Muscle of arm (tissue), 14 donors: Measurements from ENCODE around the gene CARHSP1. TPM values are rescaled to one million over a fixed set of nuclear protein-coding genes. Genes with fewer than 3 reads are reported as not detected.
"Not testable (repeated sequence)": the region's sequence is repeated elsewhere in the genome, so short reads cannot be mapped to it uniquely, and the experiment has no call there.

ENCODE experiments used
- DNase-seq: peaks from one replicate; pipeline ENCODE4 v3.0.0-alpha.2; 2013
- long read RNA-seq, 11 donors: transcript quantifications; one replicate each; lab custom pipeline, GENCODE V29; 2026
- polyA plus RNA-seq, 12 donors: library from polyadenylated mRNA; unstranded; fragments of 120-200 nt; gene quantifications; one replicate each; pipeline ENCODE4 v1.2.1, GENCODE V29; 2013; ENCODE audit not compliant: insufficient read length in 12 of 12

The CARHSP1 gene
- 100 to 1,000 TPM in 6 of 12 donors, 10 to 100 TPM in 5, not detected in 1; 90.7 to 117 (median 102) TPM for polyA plus RNA-seq
- long read RNA-seq, donor 1, transcript CARHSP1-201 (4 exons, 746 nt) = major isoform, 51 of 84 reads
- long read RNA-seq, donor 1, partial matches to known transcripts = 29 of 84 reads
- long read RNA-seq, donor 1, other reads (novel, unspliced or antisense) = 0 of 84 reads
- long read RNA-seq, donor 2, transcript CARHSP1-201 (4 exons, 746 nt) = major isoform, 58 of 106 reads
- long read RNA-seq, donor 2, transcript CARHSP1-202 (4 exons, 3,026 nt) = minor isoform, 9 of 106 reads
- long read RNA-seq, donor 2, partial matches to known transcripts = 36 of 106 reads
- long read RNA-seq, donor 2, other reads (novel, unspliced or antisense) = 0 of 106 reads
- long read RNA-seq, donor 3, transcript CARHSP1-201 (4 exons, 746 nt) = major isoform, 36 of 95 reads
- long read RNA-seq, donor 3, partial matches to known transcripts = 54 of 95 reads
- long read RNA-seq, donor 3, other reads (novel, unspliced or antisense) = 0 of 95 reads
- long read RNA-seq, donor 4, transcript CARHSP1-201 (4 exons, 746 nt) = major isoform, 30 of 36 reads
- long read RNA-seq, donor 4, partial matches to known transcripts = 0 of 36 reads
- long read RNA-seq, donor 4, other reads (novel, unspliced or antisense) = 0 of 36 reads
- long read RNA-seq, donor 5, transcript CARHSP1-201 (4 exons, 746 nt) = major isoform, 90 of 124 reads
- long read RNA-seq, donor 5, transcript CARHSP1-202 (4 exons, 3,026 nt) = minor isoform, 12 of 124 reads
- long read RNA-seq, donor 5, partial matches to known transcripts = 18 of 124 reads
- long read RNA-seq, donor 5, other reads (novel, unspliced or antisense) = 0 of 124 reads
- long read RNA-seq, donor 6, transcript CARHSP1-201 (4 exons, 746 nt) = major isoform, 35 of 60 reads
- long read RNA-seq, donor 6, partial matches to known transcripts = 19 of 60 reads
- long read RNA-seq, donor 6, other reads (novel, unspliced or antisense) = 0 of 60 reads
- long read RNA-seq, donor 7, transcript CARHSP1-201 (4 exons, 746 nt) = major isoform, 27 of 58 reads
- long read RNA-seq, donor 7, partial matches to known transcripts = 23 of 58 reads
- long read RNA-seq, donor 7, other reads (novel, unspliced or antisense) = 0 of 58 reads
- long read RNA-seq, donor 8, transcript CARHSP1-202 (4 exons, 3,026 nt) = minor isoform, 9 of 100 reads
- long read RNA-seq, donor 8, transcript CARHSP1-201 (4 exons, 746 nt) = major isoform, 67 of 100 reads
- long read RNA-seq, donor 8, partial matches to known transcripts = 20 of 100 reads
- long read RNA-seq, donor 8, other reads (novel, unspliced or antisense) = 0 of 100 reads
- long read RNA-seq, donor 9, transcript CARHSP1-202 (4 exons, 3,026 nt) = minor isoform, 6 of 61 reads
- long read RNA-seq, donor 9, transcript CARHSP1-201 (4 exons, 746 nt) = major isoform, 35 of 61 reads
- long read RNA-seq, donor 9, partial matches to known transcripts = 16 of 61 reads
- long read RNA-seq, donor 9, other reads (novel, unspliced or antisense) = 0 of 61 reads
- long read RNA-seq, donor 10, transcript CARHSP1-201 (4 exons, 746 nt) = major isoform, 73 of 100 reads
- long read RNA-seq, donor 10, partial matches to known transcripts = 16 of 100 reads
- long read RNA-seq, donor 10, other reads (novel, unspliced or antisense) = 0 of 100 reads
- long read RNA-seq, donor 11, transcript CARHSP1-201 (4 exons, 746 nt) = major isoform, 72 of 106 reads
- long read RNA-seq, donor 11, transcript CARHSP1-202 (4 exons, 3,026 nt) = minor isoform, 5 of 106 reads
- long read RNA-seq, donor 11, partial matches to known transcripts = 26 of 106 reads
- long read RNA-seq, donor 11, other reads (novel, unspliced or antisense) = 0 of 106 reads

DNA sequence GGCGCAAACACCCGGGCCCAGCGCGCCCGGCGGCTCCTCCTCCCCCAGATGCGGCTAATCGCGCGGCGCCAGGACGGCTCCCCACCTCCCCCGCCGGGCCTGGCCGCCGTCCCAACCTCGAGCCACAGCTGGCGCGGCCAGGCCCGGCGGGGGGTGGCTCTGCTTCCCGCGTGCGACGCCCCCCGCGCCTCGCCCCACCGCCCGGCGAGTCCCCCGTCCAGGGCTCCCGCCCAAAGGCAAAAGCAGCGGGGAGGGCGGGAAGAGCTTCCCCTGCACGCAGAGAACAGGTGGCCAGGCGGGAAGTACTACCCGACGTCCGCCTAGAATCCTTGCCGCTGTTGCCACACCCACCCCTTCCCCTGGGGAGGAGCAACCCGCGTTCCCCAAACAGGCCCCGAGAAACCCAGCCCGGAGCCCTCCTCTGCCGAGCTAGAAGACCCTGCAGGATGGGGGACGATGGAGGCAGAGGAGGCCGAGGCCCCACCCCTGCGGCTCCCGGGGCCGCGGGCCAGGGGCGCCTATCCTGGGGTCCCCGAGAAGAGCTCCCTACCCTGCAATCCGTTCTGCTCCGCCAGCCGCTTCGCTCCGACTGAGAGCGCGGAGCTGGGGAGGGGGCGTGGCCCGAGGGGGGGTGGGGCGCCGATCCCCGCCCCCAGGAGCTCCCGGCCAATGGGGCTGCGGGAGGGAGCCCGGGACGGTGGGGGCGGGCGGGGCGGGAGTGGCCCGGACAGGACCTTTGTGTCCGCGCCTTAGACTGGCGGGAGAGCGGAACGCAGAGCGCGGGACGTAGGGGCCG, at the start of gene CARHSP1:
CARHSP1 (minus strand) TSS at position 591 of the 796 bp plus-strand sequence. CDS start 9,678 bp downstream, outside the sequence.
- peak; percentile 90 for DNase-seq

DNA sequence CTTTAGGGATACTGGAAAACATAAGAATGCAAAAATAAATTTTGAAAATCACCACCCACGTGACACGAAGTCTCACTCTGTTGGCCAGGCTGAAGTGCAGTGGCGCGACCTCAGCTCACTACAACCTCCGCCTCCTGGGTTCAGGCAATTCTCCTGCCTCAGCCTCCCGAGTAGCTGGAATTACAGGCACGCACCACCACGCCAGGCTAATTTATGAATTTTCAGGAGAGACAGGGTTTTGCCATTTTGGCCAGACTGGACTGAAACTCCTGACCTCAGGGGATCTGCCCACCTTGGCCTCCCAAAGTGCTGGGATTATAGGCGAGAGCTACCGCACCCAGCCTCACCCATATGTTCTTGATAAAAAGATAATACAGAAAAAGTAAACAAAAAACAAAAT, 48.5 kb upstream of the CARHSP1 start:
- DNase-seq = not testable (repeated sequence)

GRCh38 chr16:8916541-8917225, 47.9 kb upstream of the CARHSP1 start:
- no peak for DNase-seq

- DNase-seq = no peak
These were observed 47.0 kb upstream of the CARHSP1 start for GRCh38 chr16:8915722-8916301.

DNA sequence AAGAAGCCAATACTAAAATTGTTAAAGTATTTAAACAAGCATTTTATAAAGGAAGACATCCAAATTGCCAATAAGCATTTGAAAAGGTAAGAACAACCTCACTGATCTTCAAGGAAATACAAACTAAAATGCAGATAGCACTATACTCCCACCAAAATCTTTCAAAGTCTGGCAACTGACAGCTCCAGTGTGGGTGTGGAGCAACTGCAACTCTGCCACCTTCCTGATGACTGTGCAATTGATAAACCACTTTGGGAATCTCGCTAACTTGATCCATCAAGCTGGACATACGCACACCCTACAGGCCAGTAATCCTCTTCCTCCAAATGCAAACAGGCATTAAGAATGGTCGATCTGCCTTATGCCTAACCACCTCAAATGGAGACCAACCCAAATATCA, 45.3 kb upstream of the CARHSP1 start:
- no peak for DNase-seq

GRCh38 chr16:8912793-8913192, 44.0 kb upstream of the CARHSP1 start:
- DNase-seq = no peak

GRCh38 chr16:8910811-8911210, 42.0 kb upstream of the CARHSP1 start:
- DNase-seq = no peak

GRCh38 chr16:8908810-8909468, 40.1 kb upstream of the CARHSP1 start:
- no peak for DNase-seq

DNA sequence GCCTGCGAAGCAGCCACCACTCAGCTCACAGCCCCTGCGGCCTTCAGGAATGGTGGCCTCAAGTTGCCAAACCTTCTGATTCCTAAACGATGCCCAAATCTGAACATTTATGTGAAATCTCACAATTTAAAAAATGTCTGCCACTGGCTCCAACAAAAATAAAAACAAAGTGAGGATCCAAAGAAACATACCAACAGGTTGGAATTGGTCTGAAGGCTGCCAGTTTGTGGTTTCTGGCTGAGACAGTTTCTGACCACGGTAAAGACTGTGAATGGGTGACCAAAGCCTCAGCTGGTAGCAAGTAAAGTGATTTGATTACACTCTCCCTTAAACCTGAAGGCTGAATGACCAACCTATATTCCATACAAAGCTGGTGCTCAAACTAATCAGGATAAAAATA, 38.3 kb upstream of the CARHSP1 start:
- DNase-seq = no peak

- DNase-seq = no peak
These were observed 37.2 kb upstream of the CARHSP1 start for GRCh38 chr16:8905795-8906591.

GRCh38 chr16:8905168-8905762, 36.5 kb upstream of the CARHSP1 start:
- DNase-seq = no peak

GRCh38 chr16:8904018-8904430, 35.2 kb upstream of the CARHSP1 start:
- DNase-seq = no peak

DNA sequence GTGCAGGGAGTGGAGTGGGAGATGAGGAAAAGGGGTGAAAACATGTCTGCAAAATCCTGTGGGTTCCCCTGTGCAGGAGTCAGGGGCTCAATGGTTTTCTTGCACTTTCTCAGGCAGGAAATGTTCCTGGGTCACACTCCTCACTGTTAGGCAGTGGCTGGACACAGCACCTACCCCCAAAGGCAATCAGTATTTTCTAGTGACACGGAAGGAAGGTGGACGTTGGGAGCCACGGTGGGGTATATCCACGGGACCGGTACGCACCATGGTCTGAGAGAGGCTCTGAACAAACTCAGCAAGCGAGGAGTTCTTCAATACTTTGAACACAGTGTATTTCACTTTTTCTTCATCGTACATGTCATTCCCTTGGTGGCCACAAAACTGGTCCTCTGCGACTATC, 34.2 kb upstream of the CARHSP1 start:
- DNase-seq = no peak

GRCh38 chr16:8901320-8901861, 32.6 kb upstream of the CARHSP1 start:
- DNase-seq = no peak

GRCh38 chr16:8900343-8900742, 31.5 kb upstream of the CARHSP1 start:
- no peak for DNase-seq

GRCh38 chr16:8899709-8900317, 31.0 kb upstream of the CARHSP1 start:
- DNase-seq = no peak
